NCI-H2196 (cell line): Measurements from ENCODE around the gene DDX42.

Source experiments
- DNase-seq: peaks from one replicate; lab custom pipeline; 2025; ENCODE audit not compliant: unreplicated experiment; lab: John Stamatoyannopoulos, UW

DDX42 gene

DNA sequence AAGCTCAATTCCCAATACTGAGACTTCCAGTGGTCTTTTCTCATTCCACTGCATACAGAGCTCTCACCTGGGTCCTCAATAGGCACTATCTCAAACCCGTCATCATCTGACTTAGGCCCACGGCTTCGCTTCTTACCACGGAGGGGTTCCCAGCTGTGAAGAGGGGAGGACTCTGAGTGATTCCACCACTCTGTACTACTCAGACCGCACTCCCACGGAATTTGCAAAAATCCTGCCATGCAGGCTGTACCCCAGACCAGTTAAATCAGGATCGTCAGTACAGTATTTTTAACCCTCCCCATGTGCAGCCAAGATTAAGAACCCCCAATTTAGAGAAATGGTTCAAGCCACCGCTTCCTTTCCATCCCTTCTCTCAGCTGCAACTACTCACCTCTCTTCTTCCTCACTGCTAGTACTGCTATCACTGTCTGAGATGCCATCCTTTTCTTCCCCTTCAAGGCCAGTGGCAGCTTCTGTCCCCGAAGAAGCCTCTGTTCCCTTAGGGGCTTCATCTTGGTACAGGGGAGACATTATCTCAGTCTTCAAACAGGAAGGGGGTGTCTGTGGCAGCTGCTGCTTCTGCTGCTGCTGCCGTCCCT, 47.1 kb downstream of the DDX42 start:
- no peak for DNase-seq

DNA sequence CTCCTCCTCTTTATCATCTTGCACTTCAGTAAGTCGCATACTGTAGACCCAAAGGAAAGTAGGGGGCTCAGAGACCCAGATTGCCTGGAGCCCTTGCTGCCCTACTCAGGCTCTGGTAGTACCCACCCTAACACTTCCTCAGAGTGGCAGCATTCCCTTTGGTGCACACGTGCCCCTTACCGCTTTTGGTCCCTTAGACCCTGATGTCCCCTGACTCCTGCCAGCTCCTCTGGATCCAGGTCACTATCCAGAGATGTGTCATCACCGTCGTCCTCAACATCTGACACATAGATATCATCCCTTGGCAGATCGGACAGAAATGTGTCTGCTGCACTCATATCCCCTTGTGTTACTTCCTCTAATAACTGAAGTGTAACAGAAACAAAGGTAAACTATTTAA, 47.8 kb downstream of the DDX42 start:
- no peak for DNase-seq

DNA sequence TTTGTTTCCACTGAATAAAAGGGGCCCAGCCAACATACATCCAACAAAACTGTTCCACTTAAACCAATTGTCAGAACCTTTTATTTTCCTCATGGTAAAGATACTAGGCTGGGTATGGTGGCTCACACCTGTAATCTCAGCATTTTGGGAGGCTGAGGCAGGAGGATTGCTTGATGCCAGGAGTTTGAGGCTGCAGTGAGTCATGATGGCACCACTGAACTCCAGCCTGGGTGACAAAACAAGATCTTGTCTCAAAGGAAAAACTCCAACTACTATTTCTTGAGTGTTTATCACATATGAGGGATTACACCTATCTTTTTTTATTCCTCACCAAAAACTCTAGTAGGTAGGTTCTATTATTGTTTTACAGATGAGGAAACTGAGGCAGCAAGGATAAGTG, 48.6 kb downstream of the DDX42 start:
- no peak for DNase-seq

DNA sequence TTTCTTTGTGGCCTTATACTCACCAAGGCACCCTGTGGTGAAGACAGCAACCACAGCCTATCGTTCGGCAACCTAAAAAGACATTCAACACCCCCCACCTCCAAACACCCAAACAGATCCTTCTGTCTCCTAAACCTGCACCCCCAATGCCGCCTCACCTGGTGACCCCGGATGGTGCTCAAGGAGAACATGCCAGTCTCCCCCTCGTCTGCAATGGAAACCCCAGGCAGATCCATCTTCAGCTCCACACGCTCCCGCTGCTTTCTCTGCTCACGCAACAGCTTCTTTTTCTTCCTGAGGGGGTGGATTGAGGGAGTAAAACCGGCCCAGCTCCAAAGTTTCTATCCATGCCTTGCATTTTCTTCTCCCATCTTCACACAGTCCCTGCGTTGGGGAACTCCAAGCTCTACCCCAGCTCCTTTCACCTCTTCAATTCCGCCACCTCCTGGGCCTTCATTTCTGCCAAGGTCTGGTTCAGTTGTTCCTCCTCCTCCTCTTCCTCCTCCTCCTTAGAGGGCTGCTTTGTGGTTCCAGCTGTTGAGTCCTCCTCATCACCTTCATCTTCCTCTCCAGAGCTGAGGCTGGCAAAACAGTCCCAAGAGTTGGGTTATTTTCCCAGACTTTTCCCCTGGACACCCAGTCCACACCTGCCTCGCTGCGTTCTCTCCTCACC, 49.8 kb downstream of the DDX42 start:
- DNase-seq, result no peak

DNA sequence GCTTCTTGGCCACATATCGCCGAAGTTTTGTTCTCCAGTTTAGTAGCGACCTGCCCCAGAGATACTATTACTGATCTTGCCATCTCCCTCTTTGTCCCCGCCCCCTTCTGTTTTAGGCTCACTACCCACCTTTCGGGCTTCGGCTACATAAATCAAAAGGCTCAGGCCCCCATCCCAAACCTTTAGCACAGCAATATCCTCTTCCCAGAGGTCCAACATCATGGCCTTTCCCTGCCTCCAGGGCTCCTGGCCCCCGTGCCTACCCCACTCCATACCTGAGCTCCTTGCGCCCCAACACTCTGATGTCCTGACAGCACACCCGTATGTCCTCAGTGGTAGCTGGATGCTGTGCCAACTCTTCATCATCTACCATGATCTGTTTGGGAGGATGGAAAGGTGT, 50.4 kb downstream of the DDX42 start:
- DNase-seq, result no peak

DNA sequence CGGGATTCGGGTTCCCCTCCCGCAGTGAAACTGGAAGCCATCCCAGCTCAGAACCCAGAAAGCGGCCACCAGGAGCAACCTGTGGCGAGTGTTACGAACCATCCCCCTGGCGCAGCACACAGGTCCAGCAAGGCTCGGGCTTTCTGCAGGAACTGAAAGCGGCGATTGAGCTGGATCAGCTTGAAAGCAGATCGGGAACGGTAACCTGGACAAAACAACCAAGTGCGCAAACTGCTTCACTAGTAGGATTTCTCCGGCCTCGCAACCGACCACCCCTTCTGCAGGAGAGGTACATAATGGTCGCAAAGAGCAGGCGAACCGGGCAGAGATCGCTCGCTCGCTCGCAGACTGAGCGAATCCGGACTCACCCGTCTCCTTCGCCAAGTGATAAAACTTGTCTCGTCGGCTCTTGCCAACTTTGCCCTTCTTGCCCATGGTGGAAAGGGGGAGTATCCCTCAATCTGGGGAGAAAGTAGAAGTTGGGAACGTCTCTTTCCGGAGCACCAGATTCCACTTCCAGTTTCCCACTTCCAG, 52.6 kb downstream of the DDX42 start:
- DNase-seq, result no peak

DNA sequence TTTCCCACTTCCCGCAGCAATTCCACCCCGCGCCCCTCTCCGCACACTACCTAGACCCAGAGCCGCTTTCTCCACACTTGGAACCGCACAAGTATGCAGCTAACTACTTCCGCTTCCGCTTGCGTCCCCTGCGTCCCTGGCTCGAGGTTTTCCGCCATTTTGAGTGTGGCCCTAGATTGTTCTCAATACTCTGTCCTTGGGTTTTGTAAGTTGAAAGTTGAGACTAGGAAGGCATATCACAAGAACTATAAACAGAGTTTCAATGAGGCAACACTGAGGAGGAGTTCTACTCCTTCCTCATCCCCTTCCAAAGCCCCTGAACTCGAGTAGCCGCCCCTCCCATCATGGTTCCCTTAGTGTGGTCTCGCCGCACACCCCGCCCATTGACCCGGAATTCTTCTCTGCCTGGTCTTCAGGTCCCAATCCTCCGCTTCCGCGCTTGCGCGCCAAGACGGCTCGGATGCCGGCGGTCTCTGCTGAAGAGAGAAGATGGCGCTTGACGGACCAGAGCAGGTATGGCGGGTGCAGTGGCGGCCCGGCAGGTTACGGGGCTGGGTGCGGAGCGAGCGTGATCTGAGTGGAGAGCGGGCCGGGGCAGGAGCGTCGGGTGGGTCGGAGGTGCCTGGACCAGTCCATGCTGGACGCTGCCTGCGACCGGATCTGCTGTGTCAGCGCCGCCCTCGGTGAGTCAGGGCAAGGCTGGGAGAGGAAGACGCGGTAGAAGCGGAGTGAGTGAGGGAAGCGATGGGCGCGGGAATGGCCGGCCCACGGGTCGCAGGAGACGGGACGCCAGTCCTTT, 53.2 kb downstream of the DDX42 start, which contains the start of the genes FTSJ3 and PSMC5:
Gene FTSJ3, minus strand, starts transcription at position 662 of the 799 bp plus-strand sequence. CDS start 761 bp downstream, outside the sequence.
Gene PSMC5, plus strand, starts transcription at position 430 of the 799 bp plus-strand sequence. Its CDS starts 60 bp downstream, at position 490.
- peak; percentile 93 for DNase-seq

DNA sequence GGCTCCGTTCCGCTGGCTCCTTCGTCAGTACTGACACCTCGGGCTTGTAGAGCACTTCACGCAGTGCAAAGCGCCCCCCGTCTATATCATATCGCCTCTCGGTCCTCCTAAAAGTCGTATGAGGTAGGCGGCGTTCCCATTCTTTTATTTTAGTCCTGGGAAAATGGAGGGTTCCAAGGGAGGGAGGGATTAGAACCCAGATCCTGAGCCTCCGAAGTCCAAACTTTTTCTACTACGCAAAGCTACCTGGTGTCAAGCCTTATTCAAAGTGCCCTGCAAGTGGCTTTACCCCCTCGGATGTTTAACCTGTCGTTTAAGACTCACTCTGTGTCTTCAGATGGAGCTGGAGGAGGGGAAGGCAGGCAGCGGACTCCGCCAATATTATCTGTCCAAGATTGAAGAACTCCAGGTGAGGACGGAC, 53.8 kb downstream of the DDX42 start:
- no peak for DNase-seq

DNA sequence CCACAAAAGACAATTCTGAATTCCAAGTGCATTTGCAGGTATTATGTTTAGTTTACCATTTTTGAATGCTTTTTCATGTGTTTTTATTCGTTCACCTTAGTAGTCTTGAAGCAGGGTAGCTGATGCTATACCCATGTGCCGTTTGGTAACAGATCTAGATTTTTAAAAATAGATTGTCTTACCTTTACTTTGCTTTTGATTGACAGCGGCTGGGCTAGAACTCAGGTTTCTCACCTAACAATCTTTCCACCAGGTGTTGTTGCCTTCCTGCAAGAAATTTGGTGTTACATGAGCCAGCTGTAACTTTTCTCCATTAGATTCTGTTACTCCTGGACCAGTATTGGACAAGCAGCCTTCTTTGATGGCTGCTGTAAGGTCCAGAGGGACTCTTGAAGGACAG, 55.0 kb downstream of the DDX42 start:
- DNase-seq, result no peak

DNA sequence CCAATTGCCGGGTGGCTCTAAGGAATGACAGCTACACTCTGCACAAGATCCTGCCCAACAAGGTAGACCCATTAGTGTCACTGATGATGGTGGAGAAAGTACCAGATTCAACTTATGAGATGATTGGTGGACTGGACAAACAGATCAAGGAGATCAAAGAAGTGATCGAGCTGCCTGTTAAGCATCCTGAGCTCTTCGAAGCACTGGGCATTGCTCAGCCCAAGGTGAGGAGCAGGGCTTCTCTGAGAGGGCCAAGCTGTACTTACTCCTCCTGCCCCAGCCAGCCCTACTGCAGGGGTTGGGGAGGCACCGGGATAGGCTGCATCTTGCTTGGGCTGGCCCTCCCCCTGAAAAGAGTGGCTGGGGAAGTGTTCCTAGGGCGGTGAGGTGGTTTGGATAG, 56.3 kb downstream of the DDX42 start:
- DNase-seq, result no peak

DNA sequence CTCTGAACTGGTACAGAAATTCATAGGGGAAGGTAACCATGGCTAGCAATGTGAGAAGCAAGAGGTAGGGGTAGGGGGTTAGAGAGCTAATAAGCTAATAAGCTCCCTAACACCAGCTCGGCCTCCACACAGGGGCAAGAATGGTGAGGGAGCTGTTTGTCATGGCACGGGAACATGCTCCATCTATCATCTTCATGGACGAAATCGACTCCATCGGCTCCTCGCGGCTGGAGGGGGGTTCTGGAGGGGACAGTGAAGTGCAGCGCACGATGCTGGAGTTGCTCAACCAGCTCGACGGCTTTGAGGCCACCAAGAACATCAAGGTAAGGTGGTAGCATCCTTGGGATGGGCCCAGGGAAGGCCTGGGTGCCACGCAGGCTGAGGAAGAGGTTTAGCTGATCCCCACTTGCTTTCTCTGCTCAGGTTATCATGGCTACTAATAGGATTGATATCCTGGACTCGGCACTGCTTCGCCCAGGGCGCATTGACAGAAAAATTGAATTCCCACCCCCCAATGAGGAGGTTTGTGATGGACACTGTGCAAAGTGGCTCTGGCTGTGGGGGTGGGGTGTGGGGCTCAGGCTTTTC, 57.0 kb downstream of the DDX42 start:
- no peak for DNase-seq

DNA sequence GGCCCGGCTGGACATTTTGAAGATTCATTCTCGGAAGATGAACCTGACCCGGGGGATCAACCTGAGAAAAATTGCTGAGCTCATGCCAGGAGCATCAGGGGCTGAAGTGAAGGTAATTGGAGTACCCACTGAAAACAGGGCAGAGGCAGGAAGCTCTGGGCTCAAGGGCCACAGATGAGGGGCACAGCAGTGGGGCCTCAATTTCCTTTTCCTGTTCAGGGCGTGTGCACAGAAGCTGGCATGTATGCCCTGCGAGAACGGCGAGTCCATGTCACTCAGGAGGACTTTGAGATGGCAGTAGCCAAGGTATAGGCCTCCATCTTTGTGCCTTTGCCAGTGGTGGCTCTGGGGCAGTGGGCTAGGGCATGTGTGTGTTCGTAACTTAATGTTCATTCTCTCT, 57.5 kb downstream of the DDX42 start:
- DNase-seq, result no peak

DNA sequence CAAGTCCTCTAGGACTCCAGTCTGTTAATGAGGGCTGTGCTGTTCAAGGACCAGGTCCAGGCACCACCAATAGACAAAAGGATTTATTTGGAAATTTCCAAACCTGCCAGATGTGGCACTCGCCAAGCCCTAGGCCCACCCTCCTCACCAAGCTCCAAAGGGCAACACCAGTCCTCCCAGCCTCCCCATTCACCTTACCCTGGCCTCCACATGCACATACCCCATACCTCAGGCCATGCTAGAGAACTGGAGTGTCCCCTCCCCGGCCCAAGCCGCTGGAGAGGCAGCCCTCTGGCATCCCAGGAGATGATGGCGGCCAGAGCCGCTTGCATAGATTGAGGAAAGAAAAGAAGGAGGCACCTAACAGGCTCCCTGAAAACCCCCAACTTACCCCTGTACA, 58.0 kb downstream of the DDX42 start:
- DNase-seq, result no peak

DNA sequence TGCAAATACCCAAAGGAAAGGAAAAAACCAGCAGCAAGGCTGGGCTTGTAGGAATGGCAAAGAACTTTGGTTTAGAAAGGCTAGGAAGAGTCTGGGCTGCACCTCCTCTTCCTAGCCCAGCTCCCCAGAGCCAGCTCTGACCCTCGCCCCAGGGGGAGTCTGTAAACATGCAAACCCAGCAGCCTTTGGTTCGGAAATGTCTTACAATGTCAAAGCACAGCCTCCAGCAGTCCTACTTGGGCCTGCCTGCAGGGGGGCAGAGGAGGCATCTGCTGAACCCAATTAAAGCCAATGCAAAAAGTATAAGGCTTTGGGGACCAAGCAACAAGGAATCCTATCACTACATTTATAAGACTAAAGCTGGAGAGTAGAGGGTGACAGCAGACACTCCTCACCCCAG, 58.5 kb downstream of the DDX42 start:
- no peak for DNase-seq

DNA sequence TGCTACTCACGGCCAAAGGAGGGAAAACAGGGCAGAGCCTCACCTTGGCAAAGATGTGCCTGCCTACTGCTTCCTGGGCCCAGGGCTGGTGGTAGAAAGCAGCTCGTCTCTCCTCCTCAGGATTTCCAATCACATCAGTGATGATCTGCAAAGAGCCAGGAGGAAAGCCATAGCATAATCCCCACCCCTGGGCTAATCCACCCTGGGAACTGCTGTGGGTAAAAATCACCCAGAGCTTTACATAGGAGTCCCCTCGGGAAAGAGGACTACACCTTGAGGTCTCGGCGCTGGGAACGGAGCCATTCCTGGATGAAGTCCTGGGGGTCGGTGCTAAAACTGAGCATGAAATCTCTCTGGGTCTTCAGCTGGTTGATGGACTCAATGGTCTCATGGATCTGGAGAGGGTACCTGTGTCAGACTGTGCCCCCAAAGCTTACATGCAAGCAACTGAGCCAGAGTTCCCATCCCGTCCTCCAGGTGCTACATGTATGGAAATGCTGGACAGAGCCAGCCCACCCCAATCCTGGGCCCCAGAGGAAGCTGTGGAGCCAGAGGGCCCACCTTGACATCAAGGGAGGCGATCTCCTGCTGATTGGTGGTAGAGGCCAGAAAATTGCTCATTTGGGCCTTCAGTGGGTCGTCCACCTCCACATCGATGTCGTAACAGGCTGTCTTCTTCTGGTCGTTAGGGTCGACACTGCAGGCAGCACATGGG, 59.2 kb downstream of the DDX42 start:
- no peak for DNase-seq

DNA sequence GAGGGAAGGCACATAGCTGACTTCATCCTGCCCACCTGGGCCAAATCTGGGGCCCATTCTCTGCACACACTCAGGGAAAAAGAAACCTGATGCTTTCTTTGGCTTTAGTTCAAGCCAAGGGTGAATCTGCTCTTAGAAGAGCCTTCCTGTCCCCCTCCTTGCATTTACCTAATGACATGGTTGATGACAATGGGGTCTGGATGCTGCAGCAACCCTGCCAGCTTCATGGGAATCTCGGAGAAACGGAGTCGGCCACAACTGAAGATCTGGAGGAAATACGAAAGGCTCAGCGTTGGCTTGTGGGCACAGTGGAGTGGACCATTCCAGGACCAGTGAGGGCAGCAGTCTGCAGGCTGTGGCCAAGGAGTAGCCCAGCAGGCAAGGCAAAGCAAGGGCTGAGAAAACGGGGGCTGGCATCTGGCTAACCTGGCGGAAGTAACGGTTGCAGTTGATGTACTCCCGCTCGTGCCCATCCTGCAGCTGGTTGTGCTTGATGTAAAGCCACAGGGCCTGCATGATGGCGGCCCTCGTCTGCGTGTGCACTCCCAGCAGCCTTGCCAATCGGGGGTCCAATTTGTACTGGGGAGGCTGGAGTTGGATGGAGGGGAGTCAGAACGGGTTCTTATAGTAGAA, 59.9 kb downstream of the DDX42 start:
- no peak for DNase-seq

DNA sequence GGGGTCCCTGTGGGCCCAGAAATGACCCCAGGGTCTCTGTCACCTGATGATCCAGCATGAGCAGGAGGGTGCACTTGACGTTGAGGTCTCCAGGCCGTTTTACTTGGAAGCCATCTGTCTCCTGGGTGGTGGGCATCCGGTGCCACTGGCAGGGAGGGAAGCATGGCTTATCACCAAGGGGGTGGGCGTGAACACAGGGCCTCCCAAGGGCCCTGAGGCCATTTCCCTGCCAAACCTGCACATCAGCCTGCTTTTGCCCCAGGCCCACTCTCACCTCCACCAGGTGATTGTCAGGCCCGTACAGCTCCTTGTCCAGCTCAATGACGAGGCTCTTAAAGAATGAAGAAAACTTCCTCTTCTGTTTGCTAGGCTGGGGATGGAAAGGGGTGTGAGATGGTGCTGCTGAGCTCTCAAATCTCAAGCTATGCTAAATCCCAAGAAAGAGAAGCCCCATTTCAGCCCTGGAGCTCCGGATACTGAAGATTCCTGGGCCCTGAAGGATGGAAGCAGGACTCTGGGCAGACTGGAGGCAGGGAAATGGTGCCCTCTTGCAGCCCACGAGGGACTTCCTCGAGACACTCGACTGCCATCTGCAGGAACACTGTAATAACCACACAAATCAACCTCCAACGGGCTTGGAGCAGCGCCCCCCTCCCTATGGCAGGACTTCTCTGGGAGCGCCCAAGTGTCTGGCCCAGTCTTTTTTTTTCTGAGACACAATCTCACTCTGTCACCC, 60.6 kb downstream of the DDX42 start:
- DNase-seq, result peak; percentile 73

DNA sequence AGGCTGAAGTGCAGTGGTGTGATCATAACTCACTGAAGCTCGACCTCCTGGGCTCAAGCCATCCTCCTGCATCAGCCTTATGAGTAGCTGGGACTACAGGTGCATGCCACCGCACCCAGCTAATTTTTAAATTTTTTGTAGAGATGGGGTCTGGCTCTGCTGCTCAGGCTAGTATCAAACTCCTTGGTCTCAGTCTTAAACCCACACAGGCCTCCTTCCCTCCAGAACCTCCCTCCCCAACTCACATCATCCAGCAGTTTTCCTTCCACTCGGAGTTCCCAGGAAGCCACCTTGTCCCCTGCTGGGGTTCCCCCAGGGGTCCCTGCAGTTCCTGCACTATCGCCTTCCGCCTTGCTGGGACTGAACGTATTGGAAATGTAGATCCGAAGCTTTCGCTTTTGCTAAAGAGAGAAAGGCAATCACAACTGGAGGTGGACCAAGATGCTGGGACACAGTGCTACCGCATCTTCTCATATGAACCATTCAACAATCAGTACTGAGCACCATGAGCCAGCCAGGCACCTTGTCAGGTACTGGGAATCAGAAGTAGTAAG, 61.3 kb downstream of the DDX42 start:
- DNase-seq, result no peak

DNA sequence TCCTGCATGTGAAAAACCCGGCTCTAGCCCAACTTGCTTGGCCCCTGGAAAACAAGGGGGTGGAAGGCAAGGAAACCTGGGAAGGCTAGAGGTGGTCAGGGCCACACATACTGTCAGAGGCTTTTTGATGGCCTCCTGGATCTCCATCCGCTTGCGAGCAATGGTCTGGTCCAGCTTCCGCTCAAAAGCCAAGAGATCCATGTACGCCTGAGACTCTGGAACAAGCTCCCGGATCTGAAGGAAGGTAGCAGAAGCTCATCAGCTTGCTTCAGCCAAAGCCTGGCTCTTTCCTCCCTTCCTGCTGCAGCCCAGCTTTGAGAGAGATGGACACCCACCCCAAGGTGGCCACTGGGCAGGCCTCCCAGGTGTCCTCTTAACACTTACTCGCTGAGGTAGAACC, 62.8 kb downstream of the DDX42 start:
- DNase-seq, result no peak
